Activated B cell treated with CpG ODN at 0.5 μM for 24 hours (primary cell): Measurements from ENCODE around the gene PIGU. TPM values are rescaled to one million over a fixed set of nuclear protein-coding genes. Genes with fewer than 3 reads are reported as not detected.
A peak's percentile ranks its signal among the peaks of the same experiment; 100 is the strongest.

Source experiments
- ATAC-seq: fragments of 200-7000 bp; cut with Tn5 transposase; one replicate; pipeline ENCODE4 v1.10.0; 2021; ENCODE audit warnings: low read depth, mild to moderate bottlenecking, moderate library complexity
- CTCF ChIA-PET: fragments of 350-600 bp; sonication (Branson Sonifier 250); formaldehyde crosslinking; loops from one replicate; lab custom pipeline; 2021; ENCODE audit warnings: antibody characterized with exemption; lab: Charles Lee
- POLR2A ChIA-PET: fragments of 350-600 bp; sonication (Branson Sonifier 250); formaldehyde crosslinking; loops from one replicate; lab custom pipeline; 2021; ENCODE audit warnings: antibody characterized with exemption; lab: Charles Lee
- DNase-seq: peaks from one replicate; pipeline ENCODE4 v3.0.0; 2022
- H3K27ac Mint-ChIP-seq: one replicate; pipeline ENCODE4 v1.8.0; 2020; ENCODE audit warnings: mixed read lengths
- H3K27me3 Mint-ChIP-seq: one replicate; pipeline ENCODE4 v1.8.0; 2021; ENCODE audit warnings: mixed read lengths
- H3K36me3 Mint-ChIP-seq: one replicate; pipeline ENCODE4 v1.8.0; 2021; ENCODE audit warnings: low read depth, mixed read lengths
- H3K4me1 Mint-ChIP-seq: one replicate; pipeline ENCODE4 v1.8.0; 2021; ENCODE audit warnings: mixed read lengths
- H3K4me3 Mint-ChIP-seq: one replicate; pipeline ENCODE4 v1.8.0; 2020; ENCODE audit warnings: mild to moderate bottlenecking, mixed read lengths
- H3K9me3 Mint-ChIP-seq: one replicate; pipeline ENCODE4 v1.8.0; 2020; ENCODE audit warnings: mixed read lengths
- CTCF ChIP-seq: fragments of 200-600 bp; IDR thresholded peaks from one replicate; pipeline ENCODE4 v1.8.0; 2022; ENCODE audit warnings: antibody characterized with exemption, mild to moderate bottlenecking
- intact Hi-C: fragments of 100-400 bp; cut with micrococcal nuclease; formaldehyde crosslinking; loops from one replicate; pipeline ENCODE4 v1.15.1; 2024
- total RNA-seq: library from RNA; stranded (reverse); gene quantifications from 2 replicates; pipeline ENCODE4 v1.2.3, GENCODE V29; 2022

PIGU gene
- total RNA-seq, 1 donor from 2014 or later, result 14.7 TPM

GRCh38 chr20:34536798-34537394 is 140.0 kb downstream of the PIGU start:
- no peak for TF ChIP-seq CTCF
- Mint-ChIP-seq H3K4me1 (peaks cover 9% of the 10 kb centered on the region), H3K27ac (no peak overlapping the region), H3K27me3 (no peaks in the 10 kb centered on the region), H3K4me3 (no peak overlapping the region), H3K36me3 (peaks cover 68% of the 10 kb centered on the region), H3K9me3 (no peaks in the 10 kb centered on the region)
- CTCF ChIA-PET, result interaction anchor here (0.6 to 3.8 kb wide), 4 partner anchors 11 to 232 kb away, joined by 3 to 30 read pairs (median 12); no protein-coding TSS in a partner anchor
- DNase-seq (no peak), ATAC-seq (peak; percentile 57)
- POLR2A ChIA-PET, result interaction anchor here (0.7 to 0.9 kb wide), 2 partner anchors 173 to 233 kb away, joined by 3 to 4 read pairs; no protein-coding TSS in a partner anchor
- intact Hi-C loops, result loop anchor here (5.0 kb wide), 1 partner anchor 225 kb away; no protein-coding TSS in a partner anchor

GRCh38 chr20:34535857-34536256 is 141.0 kb downstream of the PIGU start:
- ATAC-seq (no peak), DNase-seq (no peak)
- Mint-ChIP-seq H3K27me3 (no peaks in the 10 kb centered on the region), H3K4me3 (no peak overlapping the region), H3K4me1 (no peaks in the 10 kb centered on the region), H3K36me3 (peaks cover 69% of the 10 kb centered on the region), H3K9me3 (no peaks in the 10 kb centered on the region), H3K27ac (no peak overlapping the region)
- ChIA-PET POLR2A (interaction anchor here (0.6 kb wide), 1 partner anchor 1039 kb away, joined by 4 read pairs; no protein-coding TSS in a partner anchor), CTCF (interaction anchor here (3.3 kb wide), 1 partner anchor 173 kb away, joined by 21 read pairs; no protein-coding TSS in a partner anchor)
- intact Hi-C loops, result loop anchor here (5.0 kb wide), 1 partner anchor 224 kb away; no protein-coding TSS in a partner anchor
- no peak for TF ChIP-seq CTCF

GRCh38 chr20:34535301-34535840 is 141.5 kb downstream of the PIGU start:
- no peak for ATAC-seq
- Mint-ChIP-seq H3K27ac (no peak overlapping the region), H3K27me3 (no peaks in the 10 kb centered on the region), H3K4me1 (no peaks in the 10 kb centered on the region), H3K4me3 (no peak overlapping the region), H3K36me3 (peaks cover 68% of the 10 kb centered on the region), H3K9me3 (no peaks in the 10 kb centered on the region)
- intact Hi-C loops, result loop anchor here (5.0 kb wide), 1 partner anchor 223 kb away; no protein-coding TSS in a partner anchor
- no peak for DNase-seq
- CTCF ChIA-PET, result no interaction called here
- no peak for TF ChIP-seq CTCF
- POLR2A ChIA-PET, result no interaction called here

- Mint-ChIP-seq H3K4me3 (no peak overlapping the region), H3K27ac (no peak overlapping the region), H3K36me3 (peaks cover 66% of the 10 kb centered on the region)
Measured at GRCh38 chr20:34534391-34535165, 142.3 kb downstream of the PIGU start.

More at GRCh38 chr20:34534391-34535165, 142.3 kb downstream of the PIGU start:
- no peaks in the 10 kb centered on the region for H3K4me1 Mint-ChIP-seq
- ChIA-PET POLR2A (no interaction called here), CTCF (no interaction called here)
- no peak for TF ChIP-seq CTCF
- DNase-seq (no peak), ATAC-seq (no peak)
- H3K9me3 Mint-ChIP-seq, result no peaks in the 10 kb centered on the region
- no peaks in the 10 kb centered on the region for H3K27me3 Mint-ChIP-seq
- intact Hi-C loops, result loop anchor here (5.0 kb wide), 1 partner anchor 222 kb away; no protein-coding TSS in a partner anchor
